ENCODE data around the gene NUDT2.
"Not testable (repeated sequence)": the region's sequence is repeated elsewhere in the genome, so short reads cannot be mapped to it uniquely, and the experiment has no call there.

The NUDT2 gene

DNA sequence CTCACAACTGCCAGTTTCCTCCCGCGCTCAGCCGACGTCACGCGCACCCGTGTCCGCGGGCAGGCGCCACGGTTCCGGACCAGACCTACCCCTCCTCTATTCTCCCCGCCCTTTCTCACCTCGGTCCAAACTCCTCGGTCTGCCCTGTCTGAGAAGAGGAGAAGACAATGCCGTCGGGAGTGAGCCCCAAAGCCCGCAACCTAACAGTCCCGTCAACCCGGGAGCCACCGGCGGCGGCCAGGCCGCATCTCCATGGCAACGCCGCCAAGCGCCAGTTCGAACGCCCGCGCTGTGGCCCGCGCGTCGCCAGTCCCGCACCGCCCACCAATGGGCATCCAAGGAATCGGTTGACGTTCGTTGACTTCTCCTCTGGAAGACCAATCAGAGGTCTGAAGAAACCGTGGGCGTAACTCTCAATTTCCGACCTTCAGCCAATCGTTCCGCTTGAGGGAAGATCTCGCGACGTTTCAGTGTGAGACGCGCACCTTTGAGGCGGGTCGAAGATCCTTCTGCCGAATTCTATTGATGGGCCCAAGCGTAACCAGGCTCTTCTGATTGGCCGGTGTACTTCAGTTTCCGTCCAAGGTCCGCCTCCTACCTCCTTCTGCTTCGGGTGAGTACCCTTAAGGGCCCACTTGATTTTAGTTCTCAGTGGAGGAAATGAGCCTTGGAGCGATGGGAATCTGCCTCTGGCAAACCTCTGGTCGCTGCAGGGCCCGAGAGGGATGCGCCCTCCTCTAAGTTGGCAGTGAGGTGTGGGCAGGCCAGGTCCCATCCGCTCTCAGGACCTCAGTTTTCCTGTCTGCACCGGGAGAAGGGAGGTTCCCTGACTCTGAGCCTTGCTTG is at the start of gene NUDT2, which contains the start of gene KIF24:
NUDT2 (plus strand) TSS at position 583 of the 846 bp plus-strand sequence. CDS start 9,471 bp downstream, outside the sequence.
KIF24 (minus strand) TSS at position 282 of the 846 bp plus-strand sequence. CDS start 17,922 bp downstream, outside the sequence.
- ATAC-seq, result peak; percentile 98
- Mint-ChIP-seq H3K27ac (peak within 1 kb of the TSS; percentile 100), H3K27me3 (no peaks in the 10 kb centered on the region), H3K36me3 (no peaks in the 10 kb centered on the region), H3K9me3 (no peaks in the 10 kb centered on the region), H3K4me3 (peak within 1 kb of the TSS; percentile 97), H3K4me1 (peaks cover 36% of the 10 kb centered on the region)

DNA sequence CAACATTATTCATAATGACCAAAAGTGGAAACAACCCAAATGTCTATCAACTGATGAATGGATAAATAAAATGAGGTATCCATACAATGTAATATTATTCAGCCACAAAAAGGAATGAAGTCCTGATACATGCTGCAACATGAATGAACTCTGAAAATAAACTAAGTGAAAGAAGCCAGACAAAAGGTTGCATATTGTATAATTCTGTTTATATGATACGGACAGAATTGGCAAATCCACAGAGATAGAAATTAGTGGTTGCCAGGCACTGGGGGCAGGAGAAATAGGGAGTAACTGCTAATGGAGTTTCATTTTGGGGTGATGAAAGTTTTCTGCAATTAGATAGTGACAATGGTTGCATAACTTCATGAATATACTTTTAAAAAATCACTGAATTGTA is 47.3 kb upstream of the NUDT2 start:
- Mint-ChIP-seq H3K27me3 (no peaks in the 10 kb centered on the region), H3K4me1 (no peaks in the 10 kb centered on the region), H3K9me3 (no peaks in the 10 kb centered on the region), H3K36me3 (no peaks in the 10 kb centered on the region), H3K27ac (no peak overlapping the region), H3K4me3 (no peak overlapping the region)
- no peak for ATAC-seq

DNA sequence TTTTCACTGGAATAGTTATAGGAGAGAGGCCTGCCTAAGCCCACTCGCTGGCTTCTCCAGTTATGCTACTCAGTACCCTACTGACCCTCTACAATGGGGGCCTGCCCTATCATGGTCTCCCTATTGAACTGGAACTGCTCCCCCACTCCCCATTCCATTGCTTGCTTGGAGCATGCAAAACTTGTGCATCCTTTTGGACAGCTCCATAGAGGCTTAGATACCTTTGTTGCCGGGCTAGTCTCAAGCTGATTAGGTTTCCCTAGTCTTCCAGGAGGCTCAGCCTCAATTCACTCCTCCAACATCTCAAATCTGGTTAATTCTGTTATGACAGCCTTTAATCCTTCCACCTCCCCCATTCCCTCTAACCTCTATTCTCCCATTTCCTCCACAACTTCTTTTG is 40.2 kb upstream of the NUDT2 start:
- Mint-ChIP-seq H3K27ac (no peak overlapping the region), H3K4me3 (no peak overlapping the region), H3K4me1 (no peaks in the 10 kb centered on the region), H3K27me3 (no peaks in the 10 kb centered on the region), H3K9me3 (no peaks in the 10 kb centered on the region), H3K36me3 (no peaks in the 10 kb centered on the region)
- ATAC-seq, result no peak

DNA sequence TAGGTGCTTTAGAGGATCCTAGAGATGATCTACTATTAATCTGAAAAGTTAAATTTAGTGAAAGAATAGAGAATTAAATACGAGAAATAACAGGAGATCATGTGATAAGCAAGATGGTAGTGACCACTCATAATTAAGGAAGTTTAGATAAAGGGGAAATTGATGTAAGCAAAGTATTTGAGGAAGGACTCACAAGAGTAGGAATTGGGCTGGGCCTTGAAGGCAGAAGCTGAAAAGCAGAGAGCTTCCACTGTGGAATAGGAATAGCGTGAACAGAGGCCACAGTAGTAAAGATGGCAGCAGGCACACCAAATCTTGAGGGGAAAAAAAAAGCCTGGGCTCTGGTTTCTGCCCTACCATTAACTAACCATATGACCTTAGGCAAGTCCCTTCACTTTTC is 38.3 kb upstream of the NUDT2 start:
- Mint-ChIP-seq H3K4me3 (no peak overlapping the region), H3K9me3 (no peaks in the 10 kb centered on the region), H3K36me3 (no peaks in the 10 kb centered on the region), H3K27me3 (no peaks in the 10 kb centered on the region), H3K27ac (no peak overlapping the region), H3K4me1 (no peaks in the 10 kb centered on the region)
- no peak for ATAC-seq

DNA sequence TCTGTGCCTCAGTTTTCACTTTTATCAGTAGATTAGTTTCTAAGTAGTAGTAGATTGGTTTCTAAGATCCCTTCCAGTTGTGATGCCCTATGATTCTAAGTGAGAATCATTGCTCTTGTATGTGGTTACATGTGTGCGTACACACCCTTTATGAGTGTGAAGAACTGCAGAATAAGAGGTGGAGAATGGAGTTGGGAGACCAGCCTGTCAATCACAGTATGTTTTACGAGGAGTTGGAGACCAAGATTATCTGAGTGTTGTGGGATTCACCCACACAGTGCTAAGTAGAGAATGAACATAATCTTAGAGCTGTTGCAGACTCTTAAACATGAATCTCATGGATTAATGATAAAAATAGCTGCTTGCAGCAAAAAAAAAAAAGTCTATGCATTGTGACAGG is 37.9 kb upstream of the NUDT2 start:
- no peak for ATAC-seq
- Mint-ChIP-seq H3K36me3 (no peaks in the 10 kb centered on the region), H3K27me3 (no peaks in the 10 kb centered on the region), H3K4me1 (no peaks in the 10 kb centered on the region), H3K4me3 (no peak overlapping the region), H3K27ac (no peak overlapping the region), H3K9me3 (no peaks in the 10 kb centered on the region)

DNA sequence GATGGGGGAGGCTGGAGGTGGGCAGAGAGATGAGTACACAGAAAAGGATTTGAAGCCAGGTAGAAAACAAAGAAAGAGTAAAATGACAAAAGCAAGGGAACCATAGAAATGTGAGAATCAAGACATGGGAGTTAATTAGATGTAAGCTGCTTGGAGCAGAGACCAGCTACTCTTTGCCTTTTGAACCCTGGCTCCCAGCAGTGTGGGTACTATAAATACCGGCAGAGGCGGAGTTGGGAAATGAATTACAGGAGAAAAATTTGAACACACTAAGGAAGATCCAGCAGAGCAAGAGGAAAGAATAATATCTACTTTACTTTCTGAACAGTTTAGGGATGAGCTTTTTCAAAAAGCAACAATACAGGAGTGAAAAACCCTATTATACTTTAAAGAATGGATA is 36.8 kb upstream of the NUDT2 start:
- ATAC-seq, result no peak
- Mint-ChIP-seq H3K4me1 (no peaks in the 10 kb centered on the region), H3K27me3 (no peaks in the 10 kb centered on the region), H3K27ac (no peak overlapping the region), H3K9me3 (no peaks in the 10 kb centered on the region), H3K36me3 (no peaks in the 10 kb centered on the region), H3K4me3 (no peak overlapping the region)

DNA sequence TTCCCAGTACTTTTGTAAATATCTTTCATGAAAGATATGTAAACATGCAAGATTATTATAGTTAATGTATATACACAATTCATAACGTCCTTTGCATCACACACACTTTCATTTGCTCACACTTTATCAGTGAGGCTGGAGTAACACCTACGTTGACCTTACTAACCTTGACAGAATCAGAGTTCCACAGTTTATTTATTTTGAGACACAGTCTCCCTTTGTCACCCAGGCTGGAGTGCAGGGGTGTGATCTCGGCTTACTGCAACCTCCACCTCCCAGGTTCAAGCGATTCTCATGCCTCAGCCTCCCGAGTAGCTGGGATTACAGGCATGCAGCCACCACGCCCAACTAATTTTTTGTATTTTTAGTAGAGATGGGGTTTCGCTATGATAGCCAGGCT is 28.3 kb upstream of the NUDT2 start:
- not testable (repeated sequence) for H3K4me1 Mint-ChIP-seq, ATAC-seq, H3K4me3 Mint-ChIP-seq, H3K9me3 Mint-ChIP-seq, H3K27me3 Mint-ChIP-seq, H3K36me3 Mint-ChIP-seq, H3K27ac Mint-ChIP-seq

DNA sequence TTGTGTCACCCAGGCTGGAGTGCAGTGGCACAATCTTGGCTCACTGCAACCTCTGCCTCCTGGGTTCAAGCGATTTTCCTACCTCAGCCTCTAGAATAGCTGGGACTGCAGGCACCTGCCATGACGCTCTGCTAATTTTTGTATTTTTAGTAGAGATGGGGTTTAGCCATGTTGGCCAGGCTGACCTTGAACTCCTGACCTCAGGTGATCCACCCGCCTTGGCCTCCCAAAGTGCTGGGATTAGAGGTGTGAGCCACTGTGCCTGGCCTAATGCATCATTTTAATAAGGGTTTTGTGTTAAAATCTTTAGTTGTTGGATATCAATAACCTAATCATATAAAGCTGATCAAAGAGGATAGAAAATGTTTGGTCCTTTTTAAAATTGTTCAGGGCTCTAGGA is 21.1 kb upstream of the NUDT2 start:
- not testable (repeated sequence) for ATAC-seq, H3K4me1 Mint-ChIP-seq, H3K27me3 Mint-ChIP-seq, H3K27ac Mint-ChIP-seq, H3K36me3 Mint-ChIP-seq, H3K4me3 Mint-ChIP-seq, H3K9me3 Mint-ChIP-seq

DNA sequence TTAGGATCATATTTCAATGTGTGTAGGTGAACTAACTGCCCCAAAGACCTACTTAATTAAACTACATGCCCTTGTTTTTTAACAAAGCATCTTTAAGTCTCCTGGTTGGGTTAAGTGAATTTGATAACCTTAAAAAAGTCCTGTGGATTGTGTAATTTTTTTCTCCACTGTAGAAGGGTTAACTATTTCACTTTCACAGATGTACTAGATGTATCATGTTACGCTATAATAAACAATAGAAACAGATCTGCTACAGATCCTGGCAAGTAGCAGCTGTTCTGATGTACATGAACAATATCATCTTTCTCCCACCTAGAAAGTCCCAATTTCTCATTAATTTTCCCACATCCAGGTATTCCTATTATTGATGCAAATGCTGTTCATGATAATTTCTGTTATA is 19.2 kb upstream of the NUDT2 start:
- Mint-ChIP-seq H3K36me3 (no peaks in the 10 kb centered on the region), H3K9me3 (no peaks in the 10 kb centered on the region), H3K27me3 (no peaks in the 10 kb centered on the region), H3K4me1 (no peaks in the 10 kb centered on the region), H3K27ac (no peak overlapping the region), H3K4me3 (no peak overlapping the region)
- no peak for ATAC-seq

DNA sequence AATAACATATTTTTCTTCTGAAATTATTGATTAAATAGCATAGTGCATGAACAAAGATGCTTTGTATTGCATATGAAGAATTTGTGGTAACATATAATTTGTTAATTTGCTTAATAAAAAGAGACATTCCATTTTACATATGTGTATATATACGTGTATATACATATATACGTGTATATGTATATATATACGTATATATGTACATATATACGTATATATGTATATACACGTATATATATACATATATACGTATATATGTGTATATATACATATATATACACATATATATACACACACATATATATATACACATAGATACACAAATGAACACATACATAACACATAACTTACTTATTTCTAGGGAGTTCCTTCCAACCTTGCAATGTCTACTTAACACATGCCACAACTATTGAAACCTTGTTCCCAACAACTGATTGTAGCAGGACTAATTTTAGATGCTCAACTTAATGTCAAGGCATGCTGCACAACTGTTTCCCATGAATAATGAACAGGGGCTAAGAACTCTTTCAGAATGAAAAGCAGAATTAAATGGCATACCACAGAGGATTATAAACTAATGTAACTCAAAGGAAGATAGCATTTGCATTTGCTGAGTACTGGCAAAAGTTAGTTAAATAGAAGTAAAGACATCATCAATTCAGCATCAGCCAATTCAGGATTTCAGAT is 17.7 kb upstream of the NUDT2 start:
- Mint-ChIP-seq H3K4me3 (no peak overlapping the region), H3K4me1 (no peaks in the 10 kb centered on the region), H3K9me3 (no peaks in the 10 kb centered on the region), H3K27ac (no peak overlapping the region), H3K27me3 (no peaks in the 10 kb centered on the region), H3K36me3 (no peaks in the 10 kb centered on the region)
- no peak for ATAC-seq

DNA sequence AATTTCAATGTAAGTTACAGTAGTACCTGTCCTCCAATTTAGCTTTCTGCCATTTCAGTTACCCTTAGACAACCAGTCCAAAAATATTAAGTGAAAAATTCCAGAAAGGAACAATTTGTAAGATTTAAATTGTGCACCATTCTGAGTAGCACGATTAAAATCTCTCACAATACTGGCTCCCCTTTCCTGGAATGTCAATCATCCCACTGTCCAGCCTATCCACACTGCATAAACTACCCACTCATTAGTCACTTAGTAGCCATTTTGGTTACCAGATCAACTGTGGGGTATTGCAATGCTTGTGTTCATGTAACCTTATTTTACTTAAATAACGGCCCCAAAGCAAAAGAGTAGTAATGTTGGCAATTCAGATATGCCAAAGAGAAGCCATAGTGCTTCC is 11.9 kb upstream of the NUDT2 start:
- Mint-ChIP-seq H3K4me3 (no peak overlapping the region), H3K36me3 (no peaks in the 10 kb centered on the region), H3K9me3 (no peaks in the 10 kb centered on the region), H3K27me3 (no peaks in the 10 kb centered on the region), H3K4me1 (no peaks in the 10 kb centered on the region), H3K27ac (no peak overlapping the region)
- no peak for ATAC-seq

DNA sequence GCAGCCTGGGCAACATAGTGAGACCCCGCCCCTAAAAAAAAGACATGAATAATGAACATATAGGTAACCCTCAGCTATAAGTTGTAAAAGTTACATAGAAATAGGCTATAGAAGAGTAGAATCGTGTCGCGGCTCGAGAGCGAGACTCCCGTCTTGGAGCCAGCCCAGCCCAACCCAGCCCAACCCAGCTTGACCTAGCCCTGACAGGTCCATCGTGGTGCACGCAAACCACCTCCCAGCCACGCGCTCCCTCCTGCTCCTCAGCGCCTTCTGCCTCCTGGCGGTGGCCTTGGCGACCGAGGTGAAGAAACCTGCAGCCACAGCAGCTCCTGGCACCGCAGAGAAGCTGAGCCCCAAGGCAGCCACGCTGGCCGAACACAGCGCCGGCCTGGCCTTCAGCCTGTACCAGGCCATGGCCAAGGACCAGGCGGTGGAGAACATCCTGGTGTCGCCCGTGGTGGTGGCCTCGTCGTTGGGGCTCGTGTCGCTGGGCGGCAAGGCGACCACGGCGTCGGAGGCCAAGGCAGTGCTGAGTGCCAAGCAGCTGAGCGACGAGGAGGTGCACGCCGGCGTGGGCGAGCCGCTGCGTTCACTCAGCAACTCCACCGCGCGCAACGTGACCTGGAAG is 11.1 kb upstream of the NUDT2 start:
- no peak overlapping the region for H3K27ac Mint-ChIP-seq
- no peaks in the 10 kb centered on the region for H3K27me3 Mint-ChIP-seq
- no peaks in the 10 kb centered on the region for H3K4me1 Mint-ChIP-seq
- H3K9me3 Mint-ChIP-seq, result no peaks in the 10 kb centered on the region
- ATAC-seq, result no peak
- no peak overlapping the region for H3K4me3 Mint-ChIP-seq
- H3K36me3 Mint-ChIP-seq, result no peaks in the 10 kb centered on the region

DNA sequence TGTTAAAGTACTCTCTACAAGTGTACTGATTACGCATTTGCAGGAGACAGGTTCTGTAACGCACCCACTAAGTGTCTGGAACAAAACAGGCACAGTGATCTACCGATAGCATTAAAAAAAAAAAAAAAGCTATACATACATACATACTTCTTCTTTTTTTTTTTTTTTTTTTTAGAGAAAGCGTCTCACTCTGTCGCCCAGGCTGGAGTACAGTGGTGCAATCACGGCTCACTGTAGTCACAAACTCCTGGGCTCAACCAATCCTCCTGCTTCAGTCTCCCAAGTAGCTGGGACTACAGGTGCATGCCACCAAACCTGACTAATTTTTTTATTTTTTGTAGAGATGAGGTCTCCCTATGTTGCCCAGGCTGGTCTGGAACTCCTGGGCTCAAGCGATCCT is 7.9 kb upstream of the NUDT2 start:
- no peak for ATAC-seq
- no peak overlapping the region for H3K4me3 Mint-ChIP-seq
- no peaks in the 10 kb centered on the region for H3K4me1 Mint-ChIP-seq
- H3K36me3 Mint-ChIP-seq, result no peaks in the 10 kb centered on the region
- no peaks in the 10 kb centered on the region for H3K27me3 Mint-ChIP-seq
- no peak overlapping the region for H3K27ac Mint-ChIP-seq
- H3K9me3 Mint-ChIP-seq, result no peaks in the 10 kb centered on the region

DNA sequence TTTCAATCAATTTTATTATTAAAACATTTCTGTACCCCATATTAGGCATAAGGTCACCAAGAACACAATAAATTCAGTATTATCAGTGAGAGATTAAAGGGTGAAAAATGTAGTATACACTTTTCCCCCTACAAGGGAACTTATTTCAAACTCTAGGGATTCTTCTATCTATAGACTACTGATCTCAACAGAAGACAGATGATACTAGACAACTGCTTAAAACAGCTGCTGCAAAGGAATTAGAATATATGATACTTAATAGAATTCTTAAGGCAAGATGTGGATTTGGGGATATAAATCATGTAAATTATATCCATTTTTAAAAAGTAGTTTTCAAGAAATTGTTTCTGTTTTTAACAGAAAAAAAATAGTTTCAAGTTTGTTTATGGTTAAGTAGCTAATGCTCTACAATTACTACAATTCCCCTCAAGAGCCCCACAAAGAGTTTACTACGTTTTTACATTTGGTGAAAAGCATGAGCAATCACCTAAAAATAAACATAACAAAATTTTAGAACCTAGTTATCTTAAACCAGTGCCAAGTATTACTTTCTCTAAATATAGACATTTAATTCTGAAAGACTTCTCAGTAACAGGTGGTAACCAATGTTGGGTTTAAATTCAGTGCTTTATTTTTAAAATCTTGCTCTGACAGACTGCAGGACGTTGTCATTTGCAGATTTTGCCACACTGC is 6.3 kb upstream of the NUDT2 start:
- H3K4me1 Mint-ChIP-seq, result peaks cover 2% of the 10 kb centered on the region
- H3K27me3 Mint-ChIP-seq, result no peaks in the 10 kb centered on the region
- H3K4me3 Mint-ChIP-seq, result no peak overlapping the region
- H3K27ac Mint-ChIP-seq, result no peak overlapping the region
- ATAC-seq, result no peak
- no peaks in the 10 kb centered on the region for H3K9me3 Mint-ChIP-seq
- no peaks in the 10 kb centered on the region for H3K36me3 Mint-ChIP-seq

DNA sequence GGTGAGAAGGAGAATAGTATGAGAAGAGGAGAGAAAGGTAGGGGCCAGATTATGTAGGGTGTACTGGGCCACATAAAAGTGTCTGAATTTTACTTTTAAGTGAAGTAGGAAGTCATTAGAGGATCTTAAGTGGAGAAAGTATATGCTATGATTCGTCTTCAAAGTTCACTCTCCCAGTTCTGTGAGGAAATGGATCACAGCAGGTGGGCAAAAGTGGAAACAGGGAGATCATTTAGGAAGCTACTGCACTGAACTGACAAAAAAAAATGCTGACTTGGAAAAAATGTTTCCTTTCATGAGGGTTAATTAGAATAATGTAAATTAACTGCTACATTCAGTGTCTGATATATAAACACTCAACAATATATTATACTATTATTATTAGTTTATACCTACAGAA is 2.7 kb upstream of the NUDT2 start:
- Mint-ChIP-seq H3K27me3 (no peaks in the 10 kb centered on the region), H3K27ac (no peak overlapping the region), H3K36me3 (no peaks in the 10 kb centered on the region), H3K4me3 (no peak overlapping the region), H3K9me3 (no peaks in the 10 kb centered on the region), H3K4me1 (peaks cover 29% of the 10 kb centered on the region)
- ATAC-seq, result no peak
